Loucy (cell line): Measurements from ENCODE around the gene IDH1.

ENCODE experiments used
- EZH2phosphoT487 ChIP-seq: fragments of 200-600 bp; IDR thresholded peaks from 2 replicates; pipeline ENCODE4 v1.6.1; 2018; ENCODE audit warnings: antibody characterized with exemption, mild to moderate bottlenecking, moderate library complexity, borderline replicate concordance
- TF ChIP-seq, protein P1 (sequence below): fragments of 200-600 bp; sonication (generic); conservative IDR thresholded peaks from 2 replicates; pipeline ENCODE4 v1.5.1; 2014; ENCODE audit warnings: mild to moderate bottlenecking, antibody characterized with exemption, low read length

DNA sequence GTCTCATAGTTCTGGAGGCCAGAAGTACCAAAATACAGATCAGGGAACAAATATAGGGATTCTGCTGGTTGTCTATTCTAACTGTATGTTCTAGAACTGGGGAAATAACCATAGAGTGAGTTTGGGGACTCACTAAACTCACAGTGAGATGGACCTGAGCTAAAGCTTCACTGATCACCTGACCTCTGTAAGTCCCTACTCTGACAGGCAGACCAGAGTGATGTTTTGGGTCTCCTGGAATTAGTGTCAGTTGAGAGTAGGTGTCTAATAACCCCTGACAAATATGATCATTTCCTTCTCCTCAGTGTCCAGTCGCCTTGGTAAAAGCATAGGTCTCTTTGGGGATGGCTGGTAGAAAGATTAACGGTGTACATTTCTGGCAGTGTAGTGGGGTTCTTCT, 25.4 kb upstream of the IDH1 start:
- TF ChIP-seq, protein P1, sequence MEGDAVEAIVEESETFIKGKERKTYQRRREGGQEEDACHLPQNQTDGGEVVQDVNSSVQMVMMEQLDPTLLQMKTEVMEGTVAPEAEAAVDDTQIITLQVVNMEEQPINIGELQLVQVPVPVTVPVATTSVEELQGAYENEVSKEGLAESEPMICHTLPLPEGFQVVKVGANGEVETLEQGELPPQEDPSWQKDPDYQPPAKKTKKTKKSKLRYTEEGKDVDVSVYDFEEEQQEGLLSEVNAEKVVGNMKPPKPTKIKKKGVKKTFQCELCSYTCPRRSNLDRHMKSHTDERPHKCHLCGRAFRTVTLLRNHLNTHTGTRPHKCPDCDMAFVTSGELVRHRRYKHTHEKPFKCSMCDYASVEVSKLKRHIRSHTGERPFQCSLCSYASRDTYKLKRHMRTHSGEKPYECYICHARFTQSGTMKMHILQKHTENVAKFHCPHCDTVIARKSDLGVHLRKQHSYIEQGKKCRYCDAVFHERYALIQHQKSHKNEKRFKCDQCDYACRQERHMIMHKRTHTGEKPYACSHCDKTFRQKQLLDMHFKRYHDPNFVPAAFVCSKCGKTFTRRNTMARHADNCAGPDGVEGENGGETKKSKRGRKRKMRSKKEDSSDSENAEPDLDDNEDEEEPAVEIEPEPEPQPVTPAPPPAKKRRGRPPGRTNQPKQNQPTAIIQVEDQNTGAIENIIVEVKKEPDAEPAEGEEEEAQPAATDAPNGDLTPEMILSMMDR, result no peak
- no peak for TF ChIP-seq EZH2phosphoT487
